HepG2 (cell line): Measurements from ENCODE around the gene TAS2R13.

Experiments
- ARID2 ChIP-seq: sonication (generic); formaldehyde crosslinking; IDR thresholded peaks from 2 replicates; pipeline ENCODE4 v1.8.1; 2022; ENCODE audit warnings: mild to moderate bottlenecking, missing genetic modification reagents, borderline replicate concordance
- BHLHE40 ChIP-seq: IDR thresholded peaks from 2 replicates; pipeline ENCODE4 v1.6.1; 2011; ENCODE audit warnings: low read length, improper control_type of control experiment
- KLF13 ChIP-seq: sonication (generic); formaldehyde crosslinking; IDR thresholded peaks from 2 replicates; pipeline ENCODE4 v1.4.0; 2020; ENCODE audit warnings: mild to moderate bottlenecking, missing genetic modification reagents
- MED1 ChIP-seq: sonication (generic); formaldehyde crosslinking; IDR thresholded peaks from 2 replicates; pipeline ENCODE4 v1.4.0; 2020; ENCODE audit warnings: missing genetic modification reagents
- RBAK ChIP-seq: sonication (generic); formaldehyde crosslinking; IDR thresholded peaks from 2 replicates; pipeline ENCODE4 v1.5.1; 2020; ENCODE audit warnings: mild to moderate bottlenecking, missing genetic modification reagents
- REPIN1 ChIP-seq: sonication (generic); formaldehyde crosslinking; IDR thresholded peaks from 2 replicates; pipeline ENCODE4 v1.8.0; 2022; ENCODE audit warnings: missing genetic modification reagents, low read depth, mild to moderate bottlenecking, borderline replicate concordance
- SIN3A ChIP-seq: IDR thresholded peaks from 2 replicates; pipeline ENCODE4 v1.6.1; 2011; ENCODE audit warnings: low read depth, mild to moderate bottlenecking, control low read depth, low read length, borderline replicate concordance
- TBL1XR1 ChIP-seq: fragments of 150-350 bp; IDR thresholded peaks from 2 replicates; pipeline ENCODE4 v1.6.1; 2014; ENCODE audit warnings: borderline replicate concordance, low read length; ENCODE audit not compliant: partially characterized antibody
- ZNF224 ChIP-seq: sonication (generic); formaldehyde crosslinking; IDR thresholded peaks from 2 replicates; pipeline ENCODE4 v1.5.0; 2020; ENCODE audit warnings: mild to moderate bottlenecking, missing genetic modification reagents
- TF ChIP-seq, protein P1 (sequence below): IDR thresholded peaks from 2 replicates; pipeline ENCODE4 v1.6.1; 2016; ENCODE audit warnings: missing compliant biosample characterization, missing genetic modification reagents, borderline replicate concordance
- TF ChIP-seq, protein P2 (sequence below): IDR thresholded peaks from 2 replicates; pipeline ENCODE4 v1.6.1; 2012; ENCODE audit warnings: inconsistent platforms
- TF ChIP-seq, protein P3 (sequence below): sonication (generic); formaldehyde crosslinking; IDR thresholded peaks from 2 replicates; pipeline ENCODE4 v1.4.0; 2020; ENCODE audit warnings: missing genetic modification reagents, borderline replicate concordance

DNA sequence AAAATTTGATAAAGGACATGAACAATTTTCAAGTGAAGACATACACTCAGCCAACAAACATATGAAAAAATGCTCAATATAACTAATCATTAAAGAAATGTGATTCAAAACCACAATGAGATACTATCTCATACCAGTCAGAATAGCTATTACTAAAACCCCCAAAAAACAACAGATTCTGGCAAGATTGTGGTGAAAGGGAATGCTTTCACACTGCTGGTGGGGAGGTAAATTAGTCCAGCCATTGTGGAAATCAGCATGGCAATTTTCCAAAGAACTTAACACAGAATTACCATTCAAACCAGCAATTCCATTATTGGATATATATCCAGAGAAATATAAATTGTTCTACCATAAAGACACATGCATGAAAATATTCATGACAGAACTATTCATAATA lies 48.4 kb upstream of the TAS2R13 start:
- no peak for TF ChIP-seq TBL1XR1
- no peak for TF ChIP-seq ARID2 (CRISPR knock-in tag)
- no peak for TF ChIP-seq RBAK (CRISPR knock-in tag)
- no peak for TF ChIP-seq REPIN1
- no peak for TF ChIP-seq ZNF224 (CRISPR knock-in tag)
- no peak for TF ChIP-seq BHLHE40
- no peak for TF ChIP-seq MED1 (CRISPR knock-in tag)
- TF ChIP-seq, protein P1, sequence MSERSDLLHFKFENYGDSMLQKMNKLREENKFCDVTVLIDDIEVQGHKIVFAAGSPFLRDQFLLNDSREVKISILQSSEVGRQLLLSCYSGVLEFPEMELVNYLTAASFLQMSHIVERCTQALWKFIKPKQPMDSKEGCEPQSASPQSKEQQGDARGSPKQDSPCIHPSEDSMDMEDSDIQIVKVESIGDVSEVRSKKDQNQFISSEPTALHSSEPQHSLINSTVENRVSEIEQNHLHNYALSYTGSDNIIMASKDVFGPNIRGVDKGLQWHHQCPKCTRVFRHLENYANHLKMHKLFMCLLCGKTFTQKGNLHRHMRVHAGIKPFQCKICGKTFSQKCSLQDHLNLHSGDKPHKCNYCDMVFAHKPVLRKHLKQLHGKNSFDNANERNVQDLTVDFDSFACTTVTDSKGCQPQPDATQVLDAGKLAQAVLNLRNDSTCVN (CRISPR knock-in tag): no peak
- TF ChIP-seq, protein P2, sequence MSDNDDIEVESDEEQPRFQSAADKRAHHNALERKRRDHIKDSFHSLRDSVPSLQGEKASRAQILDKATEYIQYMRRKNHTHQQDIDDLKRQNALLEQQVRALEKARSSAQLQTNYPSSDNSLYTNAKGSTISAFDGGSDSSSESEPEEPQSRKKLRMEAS: no peak
- TF ChIP-seq SIN3A: no peak
- TF ChIP-seq, protein P3, sequence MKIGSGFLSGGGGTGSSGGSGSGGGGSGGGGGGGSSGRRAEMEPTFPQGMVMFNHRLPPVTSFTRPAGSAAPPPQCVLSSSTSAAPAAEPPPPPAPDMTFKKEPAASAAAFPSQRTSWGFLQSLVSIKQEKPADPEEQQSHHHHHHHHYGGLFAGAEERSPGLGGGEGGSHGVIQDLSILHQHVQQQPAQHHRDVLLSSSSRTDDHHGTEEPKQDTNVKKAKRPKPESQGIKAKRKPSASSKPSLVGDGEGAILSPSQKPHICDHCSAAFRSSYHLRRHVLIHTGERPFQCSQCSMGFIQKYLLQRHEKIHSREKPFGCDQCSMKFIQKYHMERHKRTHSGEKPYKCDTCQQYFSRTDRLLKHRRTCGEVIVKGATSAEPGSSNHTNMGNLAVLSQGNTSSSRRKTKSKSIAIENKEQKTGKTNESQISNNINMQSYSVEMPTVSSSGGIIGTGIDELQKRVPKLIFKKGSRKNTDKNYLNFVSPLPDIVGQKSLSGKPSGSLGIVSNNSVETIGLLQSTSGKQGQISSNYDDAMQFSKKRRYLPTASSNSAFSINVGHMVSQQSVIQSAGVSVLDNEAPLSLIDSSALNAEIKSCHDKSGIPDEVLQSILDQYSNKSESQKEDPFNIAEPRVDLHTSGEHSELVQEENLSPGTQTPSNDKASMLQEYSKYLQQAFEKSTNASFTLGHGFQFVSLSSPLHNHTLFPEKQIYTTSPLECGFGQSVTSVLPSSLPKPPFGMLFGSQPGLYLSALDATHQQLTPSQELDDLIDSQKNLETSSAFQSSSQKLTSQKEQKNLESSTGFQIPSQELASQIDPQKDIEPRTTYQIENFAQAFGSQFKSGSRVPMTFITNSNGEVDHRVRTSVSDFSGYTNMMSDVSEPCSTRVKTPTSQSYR: no peak
- TF ChIP-seq KLF13: no peak
